HG03064 (cell line): Measurements from ENCODE around the gene WBP2.

Experiments used
- ATAC-seq: cut with Tn5 transposase; IDR thresholded peaks from one replicate; pipeline ENCODE4 v1.9.1; 2021; ENCODE audit warnings: low read depth; ENCODE audit not compliant: unreplicated experiment

Gene WBP2

DNA sequence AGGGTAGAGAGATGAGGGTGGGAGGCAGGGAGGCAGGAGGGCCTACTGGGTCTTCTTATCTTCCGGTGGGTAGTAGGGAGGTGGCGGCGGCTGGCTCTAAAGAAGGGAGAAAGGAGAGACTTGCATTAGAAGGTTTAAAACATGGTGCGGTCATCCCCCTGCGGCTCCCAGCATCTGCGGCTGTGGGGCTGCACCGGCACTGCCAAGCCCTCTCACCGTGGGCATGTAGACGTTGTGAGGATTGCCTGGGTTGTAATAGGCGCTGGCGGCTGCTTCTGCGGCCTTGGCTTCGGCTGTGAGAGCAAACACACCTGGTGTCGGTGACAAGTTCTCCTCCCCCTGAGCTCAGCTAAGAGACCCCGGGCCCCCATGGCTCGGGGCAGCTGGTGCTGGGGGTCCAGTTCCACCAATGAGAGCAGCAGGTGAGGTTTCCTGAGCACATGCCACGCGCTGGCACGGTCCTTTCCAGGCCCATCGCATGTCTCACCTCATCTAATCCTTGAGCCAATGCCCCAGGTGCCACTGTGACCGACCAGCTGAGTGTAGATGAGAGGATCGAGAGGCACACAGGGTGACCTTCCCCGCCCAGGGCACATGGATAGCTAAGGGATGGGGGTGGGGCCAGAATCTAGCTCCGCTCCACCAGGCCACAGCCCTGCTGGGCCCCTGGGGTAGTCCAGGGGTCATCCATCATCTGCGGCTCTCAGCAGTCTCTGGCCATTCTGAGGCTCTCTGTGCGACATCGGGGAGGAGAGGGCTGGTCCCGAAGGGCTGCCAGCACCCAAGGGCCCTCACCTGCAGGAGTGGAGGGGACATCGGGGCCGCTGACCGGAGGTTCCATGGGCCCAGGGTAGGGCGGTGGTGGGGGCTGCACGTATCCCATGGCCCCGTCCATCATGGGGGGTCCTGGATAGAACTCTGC lies 8.2 kb downstream of the WBP2 start:
- ATAC-seq = no peak

DNA sequence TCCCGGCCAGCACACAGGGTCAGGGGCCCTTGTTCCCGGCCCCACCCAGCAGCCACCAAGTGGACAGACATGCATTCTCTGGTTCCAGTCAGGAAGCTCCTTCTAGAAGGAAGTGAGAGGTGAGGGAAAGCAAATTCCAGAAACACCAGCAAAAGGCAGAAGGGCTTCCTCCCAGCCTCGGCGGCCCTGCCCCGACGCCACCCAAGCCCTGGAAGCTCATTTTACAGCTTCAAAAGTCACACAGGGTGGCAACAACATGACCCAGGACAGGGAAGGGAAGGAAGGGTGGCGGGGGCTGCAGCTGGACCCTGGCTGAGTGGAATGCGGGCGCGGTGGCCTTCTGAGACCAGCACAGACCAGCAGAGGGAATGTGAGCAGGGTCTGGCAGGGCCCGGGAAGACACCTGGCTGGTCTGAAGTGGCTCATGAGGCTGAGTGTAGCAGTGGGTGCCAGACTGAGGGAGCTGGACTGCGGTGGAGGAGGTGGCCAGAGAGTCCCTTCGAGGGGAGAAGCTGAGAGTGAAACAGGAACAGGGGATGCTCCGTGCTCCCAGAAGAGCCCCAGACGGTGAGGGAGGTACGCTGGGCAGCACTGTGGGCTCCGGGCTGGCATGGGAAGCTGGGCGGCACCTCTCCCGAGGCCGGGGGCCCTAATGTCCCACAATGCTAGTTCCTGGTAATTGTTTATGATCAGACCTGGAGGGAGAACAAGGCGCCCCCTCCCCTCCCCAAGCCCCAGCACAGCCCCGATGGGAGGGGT lies 9.0 kb downstream of the WBP2 start:
- no peak for ATAC-seq

DNA sequence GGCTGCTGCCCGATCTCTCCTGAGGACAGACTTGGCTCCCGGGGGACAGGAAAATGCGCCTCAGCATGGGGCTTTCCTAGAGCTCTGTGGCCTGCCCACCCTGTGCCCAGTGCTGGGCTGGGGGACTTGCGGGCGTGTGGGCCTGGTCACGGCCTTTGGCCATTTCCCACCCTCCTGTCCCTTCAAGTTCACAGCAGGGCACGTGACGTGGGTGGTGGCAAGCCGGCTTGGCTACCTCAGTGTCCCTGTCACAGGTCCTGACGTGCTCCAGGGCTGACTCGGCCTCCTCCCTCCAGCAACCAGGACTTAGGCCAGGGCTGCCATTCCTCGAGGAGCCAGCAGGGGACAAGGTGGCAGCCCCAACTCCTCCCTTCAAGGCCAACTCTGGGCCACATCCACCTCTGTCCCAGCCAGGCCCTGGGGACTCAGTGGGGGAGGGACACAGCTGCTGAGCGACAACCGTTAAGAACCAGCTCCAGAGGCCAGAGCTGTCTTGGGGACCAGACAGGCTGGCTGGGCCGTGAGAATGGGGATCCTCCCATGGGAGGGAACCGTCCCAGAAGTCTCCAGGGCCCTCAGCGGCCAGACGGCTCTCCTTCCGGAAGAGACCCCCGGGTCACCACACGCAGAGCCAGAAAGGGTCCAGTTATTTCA lies 9.9 kb downstream of the WBP2 start:
- no peak for ATAC-seq

DNA sequence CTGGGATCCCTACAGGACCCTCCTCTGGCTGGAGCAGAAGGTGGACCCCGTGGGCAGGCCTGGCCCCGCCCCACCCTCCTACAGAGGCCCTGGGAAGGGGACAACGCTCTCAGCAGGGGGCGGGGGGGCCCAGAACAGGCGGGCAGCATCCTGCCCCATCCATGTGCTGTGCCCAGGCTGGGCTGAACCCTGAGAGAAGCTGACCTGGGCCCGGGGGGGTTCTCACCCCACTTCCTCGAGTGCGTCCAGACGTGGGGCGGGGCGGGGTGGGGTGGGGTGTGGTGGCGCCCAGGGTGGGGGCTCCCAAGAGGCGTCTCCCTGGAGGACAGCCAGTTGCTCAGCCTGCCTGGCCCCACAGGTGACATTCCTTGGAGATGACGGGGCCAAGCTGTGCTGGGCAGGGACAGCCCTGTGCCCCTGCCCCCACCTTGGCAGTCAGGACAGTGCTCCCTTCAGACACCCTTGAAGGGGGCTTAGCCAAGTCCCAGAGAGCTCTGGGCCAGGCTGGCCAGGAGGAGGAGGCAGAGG lies 10.5 kb downstream of the WBP2 start:
- ATAC-seq = no peak

DNA sequence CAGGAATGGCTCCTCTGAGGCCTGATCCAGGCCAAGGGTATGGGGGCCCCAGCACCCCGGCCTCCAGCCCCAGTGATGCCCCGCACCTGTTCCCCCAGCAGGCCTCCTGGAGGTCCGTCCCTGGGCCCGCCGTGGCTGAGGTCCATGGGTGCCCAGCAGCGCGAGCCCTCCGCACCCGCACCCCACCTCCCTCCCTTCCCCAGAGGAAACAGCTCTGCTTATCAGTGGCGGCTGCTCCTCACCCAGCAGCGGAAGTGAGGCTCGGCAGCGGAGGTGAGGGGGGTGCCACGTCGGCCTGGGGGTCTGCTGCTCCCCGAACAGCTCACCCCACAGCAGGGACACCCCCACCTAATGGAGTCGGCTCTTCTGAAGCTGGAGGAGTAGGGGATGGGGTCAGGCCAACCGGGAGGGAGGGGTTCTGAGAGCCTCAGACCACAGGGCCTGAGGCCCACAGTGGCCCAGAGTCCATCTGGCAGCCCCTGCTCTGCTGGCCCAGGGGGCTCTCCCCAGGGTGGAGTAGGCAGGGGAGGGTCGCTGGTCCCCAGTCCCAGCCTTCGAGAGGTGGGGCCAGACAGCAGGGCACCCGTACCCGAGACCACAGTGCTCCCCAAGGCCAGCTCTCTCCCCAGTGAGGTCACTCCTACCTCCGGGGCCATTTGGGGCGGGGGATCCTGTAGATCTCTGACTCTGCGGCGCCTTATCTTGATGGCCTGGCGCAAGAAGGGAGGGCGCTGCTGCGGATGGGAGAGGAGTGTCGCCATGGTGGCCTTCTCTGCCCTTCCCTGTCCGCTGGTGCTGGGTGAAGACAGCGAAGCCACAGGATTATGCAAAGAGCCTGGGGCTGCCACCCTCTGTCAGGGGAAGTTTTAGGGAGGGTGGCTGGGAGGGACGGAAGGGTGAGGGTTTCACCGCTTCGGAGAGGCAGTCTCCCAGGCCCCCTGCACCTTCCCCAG lies 11.3 kb downstream of the WBP2 start, which contains the start of gene UNC13D:
Gene UNC13D (minus strand): TSS at position 828 of the 953 bp plus-strand sequence. CDS start 67 bp downstream, at position 761.
- no peak for ATAC-seq

DNA sequence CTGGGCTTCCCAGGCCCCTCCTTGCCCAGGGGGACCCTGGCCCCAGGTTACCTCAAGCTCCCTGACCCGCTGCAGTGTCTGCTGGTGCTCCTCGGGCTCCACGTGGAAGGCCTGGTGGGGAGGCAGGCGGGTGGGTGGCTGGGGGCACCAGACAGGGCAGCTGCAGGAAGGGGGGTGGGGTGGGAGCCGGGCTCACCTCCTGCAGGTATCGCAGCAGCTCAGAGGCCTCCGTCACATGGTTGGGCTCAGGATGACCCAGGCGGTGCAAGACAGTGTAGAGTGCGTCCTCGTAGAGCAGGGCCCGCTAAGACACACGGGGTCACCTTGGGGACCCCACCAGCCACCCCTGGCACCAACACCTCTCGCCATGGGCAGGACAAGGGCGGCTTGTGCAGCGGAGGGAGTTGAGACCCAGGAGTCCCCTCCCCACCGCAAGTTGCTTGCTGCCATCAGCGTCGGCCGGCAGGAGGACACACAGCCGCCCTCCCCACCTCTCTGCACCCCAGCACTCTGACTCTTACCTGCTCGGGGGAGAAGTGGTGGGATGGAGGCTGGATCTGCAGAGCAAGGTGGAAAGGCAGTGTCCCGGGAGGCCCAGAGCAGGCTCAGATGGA lies 12.1 kb downstream of the WBP2 start:
- ATAC-seq = no peak

DNA sequence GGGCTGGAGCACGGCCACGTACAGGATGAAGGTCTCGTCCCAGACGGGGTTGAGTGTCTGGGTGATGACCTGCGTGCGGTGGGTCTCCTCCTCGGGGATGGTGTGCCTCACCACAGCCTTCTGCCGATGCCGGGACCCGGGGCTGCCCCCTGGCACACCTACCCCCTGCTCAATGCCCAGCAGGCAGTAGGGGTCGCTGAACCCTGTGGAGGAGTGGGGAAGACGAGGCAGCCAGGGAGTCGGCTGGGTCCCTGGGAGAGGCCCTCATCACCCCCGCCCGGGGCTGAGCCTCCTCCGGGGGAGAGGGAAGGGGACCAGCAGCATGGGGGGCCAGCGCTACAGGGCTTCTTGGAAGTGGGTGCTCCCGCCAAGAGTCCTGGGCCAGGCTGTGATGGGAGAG lies 12.7 kb downstream of the WBP2 start:
- no peak for ATAC-seq

DNA sequence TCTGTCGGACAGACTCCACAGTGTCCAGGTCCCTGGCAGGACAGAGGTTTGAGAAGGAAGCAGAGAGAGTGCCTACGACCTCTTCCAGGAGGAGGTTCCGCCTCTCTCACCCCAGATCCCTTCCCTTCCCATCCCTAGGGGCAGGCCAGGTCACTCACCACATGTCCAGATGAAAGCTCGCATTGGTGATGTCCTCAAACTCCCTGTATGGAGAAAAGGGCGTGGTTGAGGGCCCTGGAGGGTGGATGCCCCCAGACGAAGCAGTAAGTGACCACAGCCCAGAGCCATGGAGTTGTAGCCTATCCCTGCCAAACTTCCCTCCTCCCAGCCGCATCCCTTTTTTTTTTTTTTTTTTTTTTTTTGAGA lies 14.4 kb downstream of the WBP2 start:
- ATAC-seq = no peak

DNA sequence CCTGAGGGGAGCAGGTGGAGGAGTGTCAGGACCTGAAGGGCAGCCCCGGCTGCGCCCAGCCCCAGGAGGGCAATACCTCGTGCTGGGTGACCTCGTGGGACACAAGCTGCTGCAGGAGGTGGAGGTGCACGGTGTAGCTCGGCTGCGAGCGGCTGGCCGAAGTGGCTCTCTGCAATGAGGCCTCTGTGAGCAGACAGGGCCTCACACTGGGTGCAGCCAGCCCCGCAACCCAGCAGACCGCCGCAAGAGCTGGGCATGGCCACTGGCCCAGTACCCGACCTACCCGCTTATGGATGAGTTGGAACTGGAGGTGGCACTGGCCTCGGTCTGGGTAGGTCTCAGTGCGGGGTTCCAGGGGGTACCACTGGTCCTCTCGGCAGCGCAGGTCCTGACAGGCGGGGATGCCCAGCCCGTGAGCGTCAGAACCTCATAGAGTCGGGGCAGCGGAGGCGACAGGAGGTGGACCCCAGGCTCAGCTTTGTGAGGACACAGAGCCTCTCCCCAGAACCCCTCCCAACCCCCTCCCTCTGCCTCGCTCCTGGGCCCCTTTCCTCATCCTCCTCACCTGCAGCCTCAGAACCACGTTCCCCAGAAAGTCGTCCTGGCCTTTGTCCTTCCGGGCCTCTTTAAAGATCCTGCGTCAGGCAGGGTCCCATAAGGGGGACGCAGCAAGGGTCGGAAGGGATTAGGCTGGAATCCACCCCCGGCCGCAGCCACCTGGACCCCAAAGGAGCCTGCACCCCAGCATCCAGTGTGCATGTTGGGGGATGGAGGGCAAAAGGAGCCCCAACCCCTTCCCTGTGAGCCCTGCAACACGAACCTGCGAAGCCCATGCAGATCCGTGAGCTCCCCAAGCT lies 15.0 kb downstream of the WBP2 start:
- no peak for ATAC-seq

DNA sequence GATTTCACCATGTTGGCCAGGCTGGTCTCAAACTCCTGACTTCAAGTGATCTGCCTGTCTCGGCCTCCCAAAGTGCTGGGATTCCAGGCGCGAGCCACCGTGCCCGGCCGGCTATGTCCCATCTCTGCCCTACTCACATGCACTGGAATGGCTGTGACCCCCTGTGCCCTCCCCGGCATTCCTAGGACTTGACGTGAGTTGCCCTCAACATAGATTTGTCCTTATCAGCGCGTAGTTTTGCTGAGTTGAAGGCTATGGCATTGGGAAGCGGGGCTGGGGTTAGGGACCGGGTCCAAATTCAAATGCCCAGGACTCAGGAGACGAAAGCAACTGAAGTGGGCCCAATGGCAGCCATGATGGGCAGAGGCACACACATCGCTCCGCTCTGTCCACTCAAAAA lies 16.7 kb downstream of the WBP2 start:
- no peak for ATAC-seq

DNA sequence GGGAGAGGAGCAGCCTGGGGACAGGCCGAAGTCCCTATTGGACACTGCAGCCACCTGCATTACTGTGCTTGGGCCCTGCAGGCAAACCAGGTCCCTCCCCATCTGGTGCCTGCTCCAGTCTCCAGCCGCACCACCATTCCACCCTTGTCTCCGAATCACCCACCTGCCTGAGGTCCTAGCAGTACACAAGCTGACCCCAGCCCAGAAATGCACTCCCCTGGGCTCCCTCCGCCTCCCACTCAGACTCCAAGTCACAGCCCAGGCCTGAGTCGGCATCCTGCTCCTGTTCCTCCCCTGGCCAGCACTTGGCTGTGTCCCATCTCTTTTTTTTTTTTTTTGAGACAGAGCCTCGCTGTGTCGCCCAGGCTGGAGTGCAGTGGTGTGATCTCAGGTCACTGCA lies 17.2 kb downstream of the WBP2 start:
- no peak for ATAC-seq

DNA sequence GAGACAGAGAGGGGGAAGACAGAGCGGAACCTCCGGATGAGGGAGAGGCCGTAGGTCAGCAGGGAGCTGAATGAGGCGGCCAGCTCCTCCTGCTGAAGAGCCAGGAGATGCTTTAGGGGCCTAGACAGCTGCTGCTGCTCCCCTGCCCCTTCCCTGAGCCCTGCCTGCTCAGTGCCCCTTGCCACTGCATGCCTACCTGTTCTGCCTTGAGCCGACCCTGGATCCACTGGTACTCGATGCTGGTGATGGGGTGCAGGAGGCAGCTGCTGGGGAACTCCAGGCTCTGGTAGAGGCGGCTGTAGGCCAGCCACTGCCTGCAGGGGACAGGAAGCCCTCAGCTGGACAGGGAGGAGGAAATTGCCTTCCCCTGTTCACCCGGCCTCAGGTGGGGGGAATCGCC lies 18.5 kb downstream of the WBP2 start:
- no peak for ATAC-seq

DNA sequence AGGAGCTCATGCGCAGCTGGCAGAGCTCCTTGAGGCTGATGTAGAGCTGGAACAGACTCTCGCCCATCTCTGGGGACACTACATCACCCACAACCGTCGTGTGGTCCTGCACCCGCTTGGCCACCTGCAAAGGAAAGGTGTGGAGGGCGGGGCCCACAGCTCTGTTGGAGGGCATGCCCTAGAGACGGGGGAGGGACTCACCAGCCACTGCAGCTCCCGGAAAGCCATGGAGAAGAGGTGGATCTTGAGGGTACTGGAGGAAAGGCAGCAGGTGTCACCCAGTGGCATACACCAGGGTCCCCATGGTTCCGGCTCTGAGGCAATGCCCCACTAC lies 19.5 kb downstream of the WBP2 start:
- no peak for ATAC-seq

DNA sequence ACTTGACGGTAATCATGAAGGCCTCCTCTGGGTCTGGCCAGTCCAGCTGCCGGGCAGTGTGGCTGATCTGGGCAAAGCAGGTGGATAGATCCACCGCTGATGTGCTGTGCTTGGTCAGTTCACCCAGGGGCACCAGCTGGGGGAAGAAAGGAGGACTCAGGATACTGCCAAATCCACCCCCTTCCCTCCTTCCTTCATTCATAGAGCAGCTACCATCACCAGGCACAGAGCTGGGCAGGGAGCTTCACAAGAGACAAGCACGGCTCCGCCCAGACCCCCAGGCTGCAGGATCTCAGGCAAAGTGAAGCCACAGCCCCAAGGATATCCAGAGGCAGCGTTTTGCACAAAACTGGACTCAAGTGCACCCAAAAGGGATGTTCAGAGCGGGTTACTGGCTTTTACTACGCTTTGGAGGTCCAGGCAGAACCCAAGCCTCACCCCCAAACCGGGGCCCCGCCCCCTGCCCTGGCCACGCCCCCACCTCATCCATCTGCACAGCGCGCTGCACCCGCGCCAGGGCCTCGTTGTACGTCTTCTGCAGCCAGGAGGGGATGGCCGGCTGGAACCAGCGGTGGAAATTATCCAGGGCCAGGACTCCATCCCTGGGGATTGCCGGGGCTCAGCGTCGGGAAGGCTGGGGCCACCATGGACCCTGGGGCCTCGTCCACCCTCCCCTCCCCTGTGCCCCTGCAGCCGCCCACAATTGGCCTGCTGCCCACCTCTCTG lies 20.0 kb downstream of the WBP2 start:
- no peak for ATAC-seq

DNA sequence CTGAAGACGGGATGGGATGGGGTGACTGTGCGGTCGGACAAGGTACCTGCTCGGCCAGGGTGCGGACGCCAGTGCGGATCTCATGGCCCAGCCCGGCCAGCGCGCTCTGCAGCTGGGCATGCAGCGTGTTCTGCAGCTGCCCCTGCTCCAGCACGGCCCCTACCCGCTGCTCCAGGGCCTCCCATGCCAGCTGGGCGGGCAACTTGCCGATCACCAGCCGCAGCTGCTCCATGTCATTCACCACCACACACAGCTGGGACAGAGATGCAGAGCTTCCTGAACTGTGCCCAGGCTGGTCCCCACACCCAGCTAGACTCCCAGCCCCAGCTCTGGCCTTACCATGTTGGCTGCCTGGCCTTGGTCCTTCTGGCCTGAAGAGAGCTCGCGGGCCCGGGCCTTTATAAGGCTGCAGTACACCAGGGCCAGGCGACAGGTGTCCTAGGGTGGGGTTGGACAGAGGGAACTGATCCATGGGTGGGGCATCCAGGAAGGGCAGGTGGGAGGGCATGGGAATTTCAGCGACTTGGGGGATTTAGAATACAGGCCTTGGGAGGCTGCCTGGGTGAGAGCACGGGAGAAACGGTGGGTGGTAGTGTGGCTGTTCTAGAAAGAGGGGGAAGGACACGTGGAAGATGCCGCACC lies 20.7 kb downstream of the WBP2 start:
- no peak for ATAC-seq

DNA sequence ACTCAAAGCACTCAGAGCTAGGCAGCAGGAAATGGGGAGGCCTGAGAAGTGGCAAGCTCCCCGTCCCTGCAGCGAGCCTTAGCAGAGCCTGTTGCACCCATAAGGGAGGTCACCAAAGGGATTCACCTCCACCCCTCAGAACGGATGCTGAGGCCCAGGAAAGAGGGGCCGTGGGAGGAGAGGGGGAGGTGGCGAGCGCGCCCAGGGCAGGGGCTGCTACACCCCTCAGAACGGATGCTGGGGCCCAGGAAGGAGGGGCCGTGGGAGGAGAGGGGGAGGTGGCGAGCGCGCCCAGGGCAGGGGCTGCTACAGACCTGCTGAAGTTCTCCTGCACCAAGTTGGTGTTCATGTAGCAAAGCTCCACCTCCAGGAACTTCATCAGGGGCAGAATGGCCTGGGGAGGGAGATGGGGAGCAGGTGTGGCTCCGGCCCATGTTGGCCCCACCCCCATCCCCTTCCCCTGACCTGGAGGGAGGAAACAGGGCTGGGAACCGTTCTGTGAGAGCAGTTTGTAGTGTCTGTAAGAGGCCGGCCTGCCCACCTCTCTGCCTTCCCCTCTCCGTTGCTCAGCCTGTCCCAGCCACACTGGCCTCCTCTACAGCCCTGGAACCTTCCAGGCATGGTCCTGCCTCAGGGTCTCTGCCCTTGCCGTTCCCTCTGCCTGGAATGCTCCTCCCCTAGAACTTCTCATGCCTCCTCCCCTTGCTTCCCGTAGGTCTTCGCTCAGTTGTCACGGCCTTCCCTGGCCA lies 22.3 kb downstream of the WBP2 start:
- ATAC-seq = no peak

DNA sequence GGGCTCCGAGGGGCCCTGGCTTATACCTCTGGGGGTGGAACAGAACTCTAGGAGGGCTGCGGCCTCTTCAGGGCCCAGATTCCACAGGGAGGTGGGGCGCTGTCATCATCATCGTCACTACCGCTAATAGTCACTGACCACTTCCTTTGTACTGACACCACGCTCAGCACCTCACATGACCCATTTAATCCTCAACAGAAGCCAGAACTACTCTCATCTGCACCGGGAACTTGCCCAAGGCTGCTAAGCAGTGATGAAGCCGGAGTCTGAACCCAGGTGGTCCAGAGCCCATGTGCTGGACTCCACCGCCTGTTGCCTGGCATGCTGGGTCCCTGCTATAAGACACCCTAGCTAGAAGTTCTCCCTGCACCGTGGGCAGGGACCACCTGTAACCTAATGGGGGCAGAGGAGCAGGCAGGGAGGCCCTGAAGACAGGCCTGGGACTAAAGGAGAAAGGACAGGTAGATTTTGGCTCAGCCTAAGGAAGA lies 22.9 kb downstream of the WBP2 start:
- ATAC-seq = no peak
